Progenitor cell of endocrine pancreas (in vitro differentiated cells): Measurements from ENCODE around the gene SVIL. TPM values are rescaled to one million over a fixed set of nuclear protein-coding genes. Genes with fewer than 3 reads are reported as not detected.
"Not testable (repeated sequence)": the region's sequence is repeated elsewhere in the genome, so short reads cannot be mapped to it uniquely, and the experiment has no call there.

Source experiments
- DNase-seq: peaks from one replicate; pipeline ENCODE4 v3.0.0; 2021; ENCODE audit warnings: low spot score; ENCODE audit not compliant: unreplicated experiment
- H3K27ac Mint-ChIP-seq: 2 replicates; pipeline ENCODE4 v1.8.0; 2021; ENCODE audit warnings: mild to moderate bottlenecking, moderate library complexity, mixed read lengths
- H3K27me3 Mint-ChIP-seq: 2 replicates; pipeline ENCODE4 v1.8.0; 2021; ENCODE audit warnings: mixed read lengths
- H3K36me3 Mint-ChIP-seq: 2 replicates; pipeline ENCODE4 v1.8.0; 2022; ENCODE audit warnings: mixed read lengths; ENCODE audit not compliant: insufficient read depth
- H3K4me1 Mint-ChIP-seq: 2 replicates; pipeline ENCODE4 v1.8.0; 2021; ENCODE audit warnings: low read depth, mixed read lengths
- H3K4me3 Mint-ChIP-seq: 2 replicates; pipeline ENCODE4 v1.8.0; 2021; ENCODE audit warnings: low read depth, mild to moderate bottlenecking, moderate library complexity, mixed read lengths
- H3K9me3 Mint-ChIP-seq: 2 replicates; pipeline ENCODE4 v1.8.0; 2021; ENCODE audit warnings: low read depth, mixed read lengths
- total RNA-seq: library from RNA; stranded (reverse); gene quantifications from 2 replicates; pipeline ENCODE4 v1.2.1, GENCODE V29; 2021
- TF ChIP-seq, protein P1 (sequence below): fragments of 200-600 bp; sonication (generic); IDR thresholded peaks from one replicate; pipeline ENCODE4 v1.5.0; 2021; ENCODE audit warnings: antibody characterized with exemption, mild to moderate bottlenecking; ENCODE audit not compliant: unreplicated experiment

The SVIL gene
- total RNA-seq, 1 donor from 2014 or later = 88.2 TPM

DNA sequence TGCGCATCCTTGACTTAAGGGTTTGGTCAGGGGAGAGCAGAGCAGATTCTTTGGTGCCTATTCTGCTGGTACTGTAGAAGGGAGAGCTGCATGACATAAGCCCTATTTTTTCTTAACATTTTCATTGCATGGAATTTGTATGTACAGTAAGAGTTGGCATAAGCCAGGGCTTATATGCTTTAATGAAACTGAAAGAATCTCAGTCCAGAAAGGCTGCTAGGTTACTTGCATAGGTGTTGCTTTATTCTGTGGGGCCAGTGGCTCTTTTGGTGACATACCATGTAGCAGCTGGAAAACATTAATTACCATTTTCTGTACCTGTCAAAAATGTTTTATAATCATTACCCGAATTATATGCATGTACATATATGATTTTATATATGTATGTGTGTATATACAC is 193.8 kb downstream of the SVIL start:
- no peak overlapping the region for H3K27ac Mint-ChIP-seq
- no peak for DNase-seq
- H3K27me3 Mint-ChIP-seq = no peaks in the 10 kb centered on the region
- TF ChIP-seq, protein P1, sequence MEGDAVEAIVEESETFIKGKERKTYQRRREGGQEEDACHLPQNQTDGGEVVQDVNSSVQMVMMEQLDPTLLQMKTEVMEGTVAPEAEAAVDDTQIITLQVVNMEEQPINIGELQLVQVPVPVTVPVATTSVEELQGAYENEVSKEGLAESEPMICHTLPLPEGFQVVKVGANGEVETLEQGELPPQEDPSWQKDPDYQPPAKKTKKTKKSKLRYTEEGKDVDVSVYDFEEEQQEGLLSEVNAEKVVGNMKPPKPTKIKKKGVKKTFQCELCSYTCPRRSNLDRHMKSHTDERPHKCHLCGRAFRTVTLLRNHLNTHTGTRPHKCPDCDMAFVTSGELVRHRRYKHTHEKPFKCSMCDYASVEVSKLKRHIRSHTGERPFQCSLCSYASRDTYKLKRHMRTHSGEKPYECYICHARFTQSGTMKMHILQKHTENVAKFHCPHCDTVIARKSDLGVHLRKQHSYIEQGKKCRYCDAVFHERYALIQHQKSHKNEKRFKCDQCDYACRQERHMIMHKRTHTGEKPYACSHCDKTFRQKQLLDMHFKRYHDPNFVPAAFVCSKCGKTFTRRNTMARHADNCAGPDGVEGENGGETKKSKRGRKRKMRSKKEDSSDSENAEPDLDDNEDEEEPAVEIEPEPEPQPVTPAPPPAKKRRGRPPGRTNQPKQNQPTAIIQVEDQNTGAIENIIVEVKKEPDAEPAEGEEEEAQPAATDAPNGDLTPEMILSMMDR = no peak
- no peak overlapping the region for H3K4me3 Mint-ChIP-seq
- peaks cover 5% of the 10 kb centered on the region for H3K36me3 Mint-ChIP-seq
- H3K9me3 Mint-ChIP-seq = peaks cover 8% of the 10 kb centered on the region
- no peaks in the 10 kb centered on the region for H3K4me1 Mint-ChIP-seq

GRCh38 chr10:29439005-29439404 is 195.8 kb downstream of the SVIL start:
- H3K27ac Mint-ChIP-seq, DNase-seq, H3K4me3 Mint-ChIP-seq, H3K27me3 Mint-ChIP-seq, H3K4me1 Mint-ChIP-seq, H3K36me3 Mint-ChIP-seq: not testable (repeated sequence)
- peaks cover 12% of the 10 kb centered on the region for H3K9me3 Mint-ChIP-seq

- H3K9me3 Mint-ChIP-seq = peaks cover 12% of the 10 kb centered on the region
- DNase-seq = no peak
- peaks cover 5% of the 10 kb centered on the region for H3K36me3 Mint-ChIP-seq
- TF ChIP-seq, protein P1 = no peak
- no peaks in the 10 kb centered on the region for H3K4me1 Mint-ChIP-seq
- H3K4me3 Mint-ChIP-seq = no peak overlapping the region
- H3K27me3 Mint-ChIP-seq = no peaks in the 10 kb centered on the region
- no peak overlapping the region for H3K27ac Mint-ChIP-seq
Measured at GRCh38 chr10:29438271-29438670, 196.5 kb downstream of the SVIL start.

DNA sequence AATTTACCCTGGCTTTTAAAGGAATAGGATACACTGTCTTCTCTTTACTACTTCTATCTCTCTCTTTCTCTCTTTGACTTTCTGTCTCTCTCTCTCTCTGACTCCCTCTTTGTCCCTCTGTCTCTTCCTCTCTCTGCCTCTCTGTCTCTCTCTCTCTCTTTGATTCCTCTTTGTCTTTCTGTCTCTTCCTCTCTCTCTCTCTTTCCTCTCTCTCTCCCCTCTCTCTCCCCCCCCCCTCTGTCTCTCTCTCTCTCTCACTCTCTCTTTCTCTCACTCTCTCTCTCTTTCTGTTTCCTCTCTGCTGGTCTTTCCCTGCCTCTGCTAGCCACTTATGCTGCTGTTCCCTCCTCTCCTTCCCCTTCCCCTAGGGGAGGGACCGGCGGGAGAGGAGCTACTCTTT is 196.9 kb downstream of the SVIL start:
- Mint-ChIP-seq H3K27me3 (no peaks in the 10 kb centered on the region), H3K4me3 (no peak overlapping the region), H3K4me1 (no peaks in the 10 kb centered on the region), H3K36me3 (peaks cover 5% of the 10 kb centered on the region), H3K9me3 (peaks cover 12% of the 10 kb centered on the region), H3K27ac (no peak overlapping the region)
- DNase-seq = no peak
- TF ChIP-seq, protein P1 = no peak

GRCh38 chr10:29435809-29436501 is 198.8 kb downstream of the SVIL start:
- H3K27me3 Mint-ChIP-seq = no peaks in the 10 kb centered on the region
- TF ChIP-seq, protein P1 = no peak
- no peak overlapping the region for H3K4me3 Mint-ChIP-seq
- no peaks in the 10 kb centered on the region for H3K4me1 Mint-ChIP-seq
- no peak overlapping the region for H3K27ac Mint-ChIP-seq
- peaks cover 5% of the 10 kb centered on the region for H3K36me3 Mint-ChIP-seq
- H3K9me3 Mint-ChIP-seq = peaks cover 12% of the 10 kb centered on the region
- DNase-seq = no peak

DNA sequence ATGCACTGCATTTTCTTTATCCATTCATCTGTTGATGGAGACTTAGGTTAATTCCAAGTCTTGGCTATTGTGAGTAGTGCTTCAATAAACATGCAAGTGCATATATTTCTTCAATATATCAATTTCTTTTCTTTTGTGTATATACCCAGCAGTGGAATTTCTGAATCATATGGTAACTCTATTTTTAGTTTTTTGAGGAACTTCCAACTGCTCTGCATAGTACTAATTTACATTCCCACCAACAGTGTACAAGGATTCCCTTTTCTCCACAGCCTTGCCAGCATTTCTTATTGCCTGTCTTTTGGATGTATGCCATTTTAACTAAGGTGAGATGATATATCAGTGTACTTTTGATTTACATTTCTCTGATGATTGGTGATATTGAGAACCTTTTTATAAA is 200.7 kb downstream of the SVIL start:
- Mint-ChIP-seq H3K36me3 (peaks cover 3% of the 10 kb centered on the region), H3K27ac (no peak overlapping the region), H3K27me3 (no peaks in the 10 kb centered on the region), H3K9me3 (peaks cover 10% of the 10 kb centered on the region), H3K4me3 (no peak overlapping the region), H3K4me1 (no peaks in the 10 kb centered on the region)
- TF ChIP-seq, protein P1 = no peak
- no peak for DNase-seq
